ENCODE measurements around the gene APOC4. TPM values are rescaled to one million over a fixed set of nuclear protein-coding genes. Genes with fewer than 3 reads are reported as not detected.

The APOC4 gene
- total and polyA plus RNA-seq, 2 experiments from 2014 or later: not detected

- H3K9me3 Mint-ChIP-seq: no peaks in the 10 kb centered on the region
- no peak for DNase-seq (ENCODE audit: low spot score)
- H3K27ac ChIP-seq (ENCODE audit: low read depth): no peak overlapping the region
- ATAC-seq: no peak
- H3K4me3 Mint-ChIP-seq: no peak overlapping the region
- no peak overlapping the region for H3K27ac Mint-ChIP-seq
- no peak overlapping the region for H2AFZ ChIP-seq
- no peaks in the 10 kb centered on the region for H3K27me3 Mint-ChIP-seq (ENCODE audit: insufficient read depth, low read depth, poor library complexity)
- H3K9me2 ChIP-seq (ENCODE audit: insufficient read depth): no peaks in the 10 kb centered on the region
- TF ChIP-seq CREB1 (CRISPR knock-in tag; IDR thresholded peaks at IDR 0.05; ENCODE audit: low read depth): no peak
- TF ChIP-seq, protein P1, sequence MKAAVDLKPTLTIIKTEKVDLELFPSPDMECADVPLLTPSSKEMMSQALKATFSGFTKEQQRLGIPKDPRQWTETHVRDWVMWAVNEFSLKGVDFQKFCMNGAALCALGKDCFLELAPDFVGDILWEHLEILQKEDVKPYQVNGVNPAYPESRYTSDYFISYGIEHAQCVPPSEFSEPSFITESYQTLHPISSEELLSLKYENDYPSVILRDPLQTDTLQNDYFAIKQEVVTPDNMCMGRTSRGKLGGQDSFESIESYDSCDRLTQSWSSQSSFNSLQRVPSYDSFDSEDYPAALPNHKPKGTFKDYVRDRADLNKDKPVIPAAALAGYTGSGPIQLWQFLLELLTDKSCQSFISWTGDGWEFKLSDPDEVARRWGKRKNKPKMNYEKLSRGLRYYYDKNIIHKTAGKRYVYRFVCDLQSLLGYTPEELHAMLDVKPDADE (IDR thresholded peaks at IDR 0.05): no peak
- TF ChIP-seq, protein P2, sequence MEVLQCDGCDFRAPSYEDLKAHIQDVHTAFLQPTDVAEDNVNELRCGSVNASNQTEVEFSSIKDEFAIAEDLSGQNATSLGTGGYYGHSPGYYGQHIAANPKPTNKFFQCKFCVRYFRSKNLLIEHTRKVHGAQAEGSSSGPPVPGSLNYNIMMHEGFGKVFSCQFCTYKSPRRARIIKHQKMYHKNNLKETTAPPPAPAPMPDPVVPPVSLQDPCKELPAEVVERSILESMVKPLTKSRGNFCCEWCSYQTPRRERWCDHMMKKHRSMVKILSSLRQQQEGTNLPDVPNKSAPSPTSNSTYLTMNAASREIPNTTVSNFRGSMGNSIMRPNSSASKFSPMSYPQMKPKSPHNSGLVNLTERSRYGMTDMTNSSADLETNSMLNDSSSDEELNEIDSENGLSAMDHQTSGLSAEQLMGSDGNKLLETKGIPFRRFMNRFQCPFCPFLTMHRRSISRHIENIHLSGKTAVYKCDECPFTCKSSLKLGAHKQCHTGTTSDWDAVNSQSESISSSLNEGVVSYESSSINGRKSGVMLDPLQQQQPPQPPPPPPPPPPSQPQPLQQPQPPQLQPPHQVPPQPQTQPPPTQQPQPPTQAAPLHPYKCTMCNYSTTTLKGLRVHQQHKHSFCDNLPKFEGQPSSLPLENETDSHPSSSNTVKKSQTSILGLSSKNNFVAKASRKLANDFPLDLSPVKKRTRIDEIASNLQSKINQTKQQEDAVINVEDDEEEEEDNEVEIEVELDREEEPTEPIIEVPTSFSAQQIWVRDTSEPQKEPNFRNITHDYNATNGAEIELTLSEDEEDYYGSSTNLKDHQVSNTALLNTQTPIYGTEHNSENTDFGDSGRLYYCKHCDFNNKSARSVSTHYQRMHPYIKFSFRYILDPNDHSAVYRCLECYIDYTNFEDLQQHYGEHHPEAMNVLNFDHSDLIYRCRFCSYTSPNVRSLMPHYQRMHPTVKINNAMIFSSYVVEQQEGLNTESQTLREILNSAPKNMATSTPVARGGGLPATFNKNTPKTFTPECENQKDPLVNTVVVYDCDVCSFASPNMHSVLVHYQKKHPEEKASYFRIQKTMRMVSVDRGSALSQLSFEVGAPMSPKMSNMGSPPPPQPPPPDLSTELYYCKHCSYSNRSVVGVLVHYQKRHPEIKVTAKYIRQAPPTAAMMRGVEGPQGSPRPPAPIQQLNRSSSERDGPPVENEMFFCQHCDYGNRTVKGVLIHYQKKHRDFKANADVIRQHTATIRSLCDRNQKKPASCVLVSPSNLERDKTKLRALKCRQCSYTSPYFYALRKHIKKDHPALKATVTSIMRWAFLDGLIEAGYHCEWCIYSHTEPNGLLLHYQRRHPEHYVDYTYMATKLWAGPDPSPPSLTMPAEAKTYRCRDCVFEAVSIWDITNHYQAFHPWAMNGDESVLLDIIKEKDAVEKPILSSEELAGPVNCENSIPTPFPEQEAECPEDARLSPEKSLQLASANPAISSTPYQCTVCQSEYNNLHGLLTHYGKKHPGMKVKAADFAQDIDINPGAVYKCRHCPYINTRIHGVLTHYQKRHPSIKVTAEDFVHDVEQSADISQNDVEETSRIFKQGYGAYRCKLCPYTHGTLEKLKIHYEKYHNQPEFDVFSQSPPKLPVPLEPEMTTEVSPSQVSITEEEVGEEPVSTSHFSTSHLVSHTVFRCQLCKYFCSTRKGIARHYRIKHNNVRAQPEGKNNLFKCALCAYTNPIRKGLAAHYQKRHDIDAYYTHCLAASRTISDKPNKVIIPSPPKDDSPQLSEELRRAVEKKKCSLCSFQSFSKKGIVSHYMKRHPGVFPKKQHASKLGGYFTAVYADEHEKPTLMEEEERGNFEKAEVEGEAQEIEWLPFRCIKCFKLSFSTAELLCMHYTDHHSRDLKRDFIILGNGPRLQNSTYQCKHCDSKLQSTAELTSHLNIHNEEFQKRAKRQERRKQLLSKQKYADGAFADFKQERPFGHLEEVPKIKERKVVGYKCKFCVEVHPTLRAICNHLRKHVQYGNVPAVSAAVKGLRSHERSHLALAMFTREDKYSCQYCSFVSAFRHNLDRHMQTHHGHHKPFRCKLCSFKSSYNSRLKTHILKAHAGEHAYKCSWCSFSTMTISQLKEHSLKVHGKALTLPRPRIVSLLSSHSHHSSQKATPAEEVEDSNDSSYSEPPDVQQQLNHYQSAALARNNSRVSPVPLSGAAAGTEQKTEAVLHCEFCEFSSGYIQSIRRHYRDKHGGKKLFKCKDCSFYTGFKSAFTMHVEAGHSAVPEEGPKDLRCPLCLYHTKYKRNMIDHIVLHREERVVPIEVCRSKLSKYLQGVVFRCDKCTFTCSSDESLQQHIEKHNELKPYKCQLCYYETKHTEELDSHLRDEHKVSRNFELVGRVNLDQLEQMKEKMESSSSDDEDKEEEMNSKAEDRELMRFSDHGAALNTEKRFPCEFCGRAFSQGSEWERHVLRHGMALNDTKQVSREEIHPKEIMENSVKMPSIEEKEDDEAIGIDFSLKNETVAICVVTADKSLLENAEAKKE (CRISPR knock-in tag; IDR thresholded peaks at IDR 0.05): no peak
- no peak for TF ChIP-seq ZNF114 (CRISPR knock-in tag; IDR thresholded peaks at IDR 0.05)
- TF ChIP-seq JUNB (IDR thresholded peaks at IDR 0.05; ENCODE audit: unreplicated experiment): no peak
- TF ChIP-seq POLR2AphosphoS5 (IDR thresholded peaks at IDR 0.05; ENCODE audit: low read depth): no peak
- TF ChIP-seq, protein P3, sequence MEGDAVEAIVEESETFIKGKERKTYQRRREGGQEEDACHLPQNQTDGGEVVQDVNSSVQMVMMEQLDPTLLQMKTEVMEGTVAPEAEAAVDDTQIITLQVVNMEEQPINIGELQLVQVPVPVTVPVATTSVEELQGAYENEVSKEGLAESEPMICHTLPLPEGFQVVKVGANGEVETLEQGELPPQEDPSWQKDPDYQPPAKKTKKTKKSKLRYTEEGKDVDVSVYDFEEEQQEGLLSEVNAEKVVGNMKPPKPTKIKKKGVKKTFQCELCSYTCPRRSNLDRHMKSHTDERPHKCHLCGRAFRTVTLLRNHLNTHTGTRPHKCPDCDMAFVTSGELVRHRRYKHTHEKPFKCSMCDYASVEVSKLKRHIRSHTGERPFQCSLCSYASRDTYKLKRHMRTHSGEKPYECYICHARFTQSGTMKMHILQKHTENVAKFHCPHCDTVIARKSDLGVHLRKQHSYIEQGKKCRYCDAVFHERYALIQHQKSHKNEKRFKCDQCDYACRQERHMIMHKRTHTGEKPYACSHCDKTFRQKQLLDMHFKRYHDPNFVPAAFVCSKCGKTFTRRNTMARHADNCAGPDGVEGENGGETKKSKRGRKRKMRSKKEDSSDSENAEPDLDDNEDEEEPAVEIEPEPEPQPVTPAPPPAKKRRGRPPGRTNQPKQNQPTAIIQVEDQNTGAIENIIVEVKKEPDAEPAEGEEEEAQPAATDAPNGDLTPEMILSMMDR (conservative IDR thresholded peaks at IDR 0.05; ENCODE audit: low read depth in 2 of 2): no peak
- TF ChIP-seq EZH2phosphoT487 (IDR thresholded peaks at IDR 0.05; ENCODE audit: unreplicated experiment): no peak
- TF ChIP-seq ZNF331 (CRISPR knock-in tag; IDR thresholded peaks at IDR 0.05; ENCODE audit: low read depth): no peak
- H3K4me1 Mint-ChIP-seq: no peaks in the 10 kb centered on the region
- H3K4me3 ChIP-seq: no peak overlapping the region
- no peaks in the 10 kb centered on the region for H3F3A ChIP-seq (replicated peaks; ENCODE audit: low read depth)
- H3K4me2 ChIP-seq: no peak overlapping the region
- no peaks in the 10 kb centered on the region for H4K20me1 ChIP-seq (replicated peaks; ENCODE audit: insufficient read depth)
- no peaks in the 10 kb centered on the region for H3K79me2 ChIP-seq (replicated peaks; ENCODE audit: insufficient read depth)
- no peaks in the 10 kb centered on the region for H3K27me3 ChIP-seq (ENCODE audit: insufficient read depth)
- H3K36me3 Mint-ChIP-seq (ENCODE audit: low read depth): peaks cover 47% of the 10 kb centered on the region
- H3K4me1 ChIP-seq (ENCODE audit: insufficient read depth): no peaks in the 10 kb centered on the region
- peaks cover 14% of the 10 kb centered on the region for H3K36me3 ChIP-seq (ENCODE audit: insufficient read depth)
These were observed 33.4 kb downstream of the APOC4 start for GRCh38 chr19:44975444-44975843.

All from GM23338 (cell line).